WTC11 (cell line): ENCODE data around the gene NOP56. TPM values are rescaled to one million over a fixed set of nuclear protein-coding genes. Genes with fewer than 3 reads are reported as not detected.

Source experiments
- ATAC-seq: fragments of 200-7000 bp; cut with Tn5 transposase; 2 replicates; pipeline ENCODE4 v1.10.0; 2021; ENCODE audit warnings: mild to moderate bottlenecking, moderate library complexity
- Bru-seq: library from RNA; stranded (reverse); fragments of 400-500 nt; gene quantifications from one replicate; lab custom pipeline; 2021; lab: Mats Ljungman, UMichigan
- CTCF ChIA-PET: fragments of 300-600 bp; sonication (Branson Sonifier 250); formaldehyde crosslinking; loops from one replicate; lab custom pipeline; 2021; ENCODE audit warnings: antibody characterized with exemption; lab: Charles Lee
- POLR2A ChIA-PET: fragments of 350-600 bp; sonication (Branson Sonifier 250); formaldehyde crosslinking; loops from one replicate; lab custom pipeline; 2021; ENCODE audit warnings: antibody characterized with exemption; lab: Charles Lee
- DNase-seq: peaks from one replicate; pipeline ENCODE4 v3.0.0; 2021; ENCODE audit warnings: low spot score
- H3K27ac Mint-ChIP-seq: 2 replicates; pipeline ENCODE4 v1.8.0; 2021; ENCODE audit warnings: mixed read lengths
- H3K27me3 Mint-ChIP-seq: 2 replicates; pipeline ENCODE4 v1.8.0; 2021; ENCODE audit warnings: low read depth, mild to moderate bottlenecking, moderate library complexity, mixed read lengths
- H3K36me3 Mint-ChIP-seq: 2 replicates; pipeline ENCODE4 v1.8.0; 2021; ENCODE audit warnings: mixed read lengths
- H3K4me1 Mint-ChIP-seq: 2 replicates; pipeline ENCODE4 v1.8.0; 2022; ENCODE audit warnings: mixed read lengths
- H3K4me3 Mint-ChIP-seq: 2 replicates; pipeline ENCODE4 v1.8.0; 2021; ENCODE audit warnings: mild to moderate bottlenecking, moderate library complexity, mixed read lengths
- H3K9me3 Mint-ChIP-seq: 2 replicates; pipeline ENCODE4 v1.8.0; 2021; ENCODE audit warnings: mixed read lengths
- CREM ChIP-seq: sonication (generic); formaldehyde crosslinking; IDR thresholded peaks from 2 replicates; pipeline ENCODE4 v1.8.1; 2022; ENCODE audit warnings: mild to moderate bottlenecking, missing genetic modification reagents, moderate library complexity
- E2F5 ChIP-seq: sonication (generic); formaldehyde crosslinking; IDR thresholded peaks from 2 replicates; pipeline ENCODE4 v1.8.1; 2022; ENCODE audit warnings: mild to moderate bottlenecking, moderate library complexity, missing genetic modification reagents
- ELF4 ChIP-seq: sonication (generic); formaldehyde crosslinking; IDR thresholded peaks from 2 replicates; pipeline ENCODE4 v1.8.1; 2022; ENCODE audit warnings: low read depth, mild to moderate bottlenecking, moderate library complexity, missing genetic modification reagents
- FOXK1 ChIP-seq: sonication (generic); formaldehyde crosslinking; IDR thresholded peaks from 2 replicates; pipeline ENCODE4 v1.8.0; 2022; ENCODE audit warnings: mild to moderate bottlenecking, moderate library complexity, missing genetic modification reagents
- JAZF1 ChIP-seq: fragments of 250-450 bp; sonication (Bioruptor Pico); IDR thresholded peaks from 2 replicates; pipeline ENCODE4 v1.9.0; 2021; ENCODE audit warnings: moderate library complexity, mild to moderate bottlenecking, inconsistent platforms
- KAT7 ChIP-seq: sonication (generic); formaldehyde crosslinking; IDR thresholded peaks from 2 replicates; pipeline ENCODE4 v1.8.1; 2023; ENCODE audit warnings: missing genetic modification reagents, mild to moderate bottlenecking, borderline replicate concordance
- NR3C1 ChIP-seq: sonication (generic); formaldehyde crosslinking; conservative IDR thresholded peaks from 2 replicates; pipeline ENCODE4 v1.8.1; 2023; ENCODE audit warnings: low read depth, mild to moderate bottlenecking, missing genetic modification reagents
- PRRX2 ChIP-seq: fragments of 250-450 bp; sonication (Bioruptor Pico); IDR thresholded peaks from 2 replicates; pipeline ENCODE4 v1.8.0; 2021; ENCODE audit warnings: mild to moderate bottlenecking
- RELA ChIP-seq: sonication (generic); formaldehyde crosslinking; IDR thresholded peaks from 2 replicates; pipeline ENCODE4 v1.8.1; 2022; ENCODE audit warnings: missing genetic modification reagents, mild to moderate bottlenecking, borderline replicate concordance
- SMAD3 ChIP-seq: sonication (generic); formaldehyde crosslinking; IDR thresholded peaks from 2 replicates; pipeline ENCODE4 v1.8.0; 2022; ENCODE audit warnings: missing genetic modification reagents, mild to moderate bottlenecking, borderline replicate concordance
- STAT6 ChIP-seq: sonication (generic); formaldehyde crosslinking; conservative IDR thresholded peaks from 2 replicates; pipeline ENCODE4 v1.8.1; 2023; ENCODE audit warnings: mild to moderate bottlenecking, low read depth, missing genetic modification reagents, moderate library complexity
- TCF7 ChIP-seq: sonication (generic); formaldehyde crosslinking; IDR thresholded peaks from 2 replicates; pipeline ENCODE4 v1.8.0; 2022; ENCODE audit warnings: mild to moderate bottlenecking, low read depth, missing genetic modification reagents, moderate library complexity
- TEAD4 ChIP-seq: sonication (generic); formaldehyde crosslinking; IDR thresholded peaks from 2 replicates; pipeline ENCODE4 v1.8.0; 2022; ENCODE audit warnings: mild to moderate bottlenecking, missing genetic modification reagents
- ZNF232 ChIP-seq: sonication (generic); formaldehyde crosslinking; IDR thresholded peaks from 2 replicates; pipeline ENCODE4 v1.8.0; 2022; ENCODE audit warnings: mild to moderate bottlenecking, missing genetic modification reagents
- ZNF416 ChIP-seq: fragments of 250-450 bp; sonication (Bioruptor Pico); IDR thresholded peaks from 2 replicates; pipeline ENCODE4 v1.9.0; 2021; ENCODE audit warnings: mild to moderate bottlenecking, inconsistent platforms
- ZNF512 ChIP-seq: sonication (generic); formaldehyde crosslinking; IDR thresholded peaks from 2 replicates; pipeline ENCODE4 v1.8.1; 2022; ENCODE audit warnings: missing genetic modification reagents, borderline replicate concordance
- long read RNA-seq, 3 experiments: library from RNA in 1 of 3; library from capped mRNA in 1 of 3; library from polyadenylated mRNA in 1 of 3; unstranded in 2 of 3; stranded (forward) in 1 of 3; transcript quantifications; one replicate each; pipeline ENCODE4 v2.0.0, GENCODE V29; 2021
- total RNA-seq: library from RNA; stranded (reverse); gene quantifications from 3 replicates; pipeline ENCODE4 v1.2.3, GENCODE V29; 2021
- TF ChIP-seq, protein P1 (sequence below): fragments of 250-450 bp; sonication (Bioruptor Pico); IDR thresholded peaks from 2 replicates; pipeline ENCODE4 v1.9.0; 2021; ENCODE audit warnings: mild to moderate bottlenecking
- TF ChIP-seq, protein P2 (sequence below): sonication (generic); formaldehyde crosslinking; IDR thresholded peaks from 2 replicates; pipeline ENCODE4 v1.8.0; 2022; ENCODE audit warnings: mild to moderate bottlenecking, missing genetic modification reagents
- TF ChIP-seq, protein P3 (sequence below): sonication (generic); formaldehyde crosslinking; IDR thresholded peaks from 2 replicates; pipeline ENCODE4 v1.8.0; 2022; ENCODE audit warnings: mild to moderate bottlenecking, missing genetic modification reagents
- TF ChIP-seq, protein P4 (sequence below): sonication (generic); formaldehyde crosslinking; conservative IDR thresholded peaks from 2 replicates; pipeline ENCODE4 v1.8.1; 2022; ENCODE audit warnings: mild to moderate bottlenecking, missing genetic modification reagents

NOP56 gene, protein sequence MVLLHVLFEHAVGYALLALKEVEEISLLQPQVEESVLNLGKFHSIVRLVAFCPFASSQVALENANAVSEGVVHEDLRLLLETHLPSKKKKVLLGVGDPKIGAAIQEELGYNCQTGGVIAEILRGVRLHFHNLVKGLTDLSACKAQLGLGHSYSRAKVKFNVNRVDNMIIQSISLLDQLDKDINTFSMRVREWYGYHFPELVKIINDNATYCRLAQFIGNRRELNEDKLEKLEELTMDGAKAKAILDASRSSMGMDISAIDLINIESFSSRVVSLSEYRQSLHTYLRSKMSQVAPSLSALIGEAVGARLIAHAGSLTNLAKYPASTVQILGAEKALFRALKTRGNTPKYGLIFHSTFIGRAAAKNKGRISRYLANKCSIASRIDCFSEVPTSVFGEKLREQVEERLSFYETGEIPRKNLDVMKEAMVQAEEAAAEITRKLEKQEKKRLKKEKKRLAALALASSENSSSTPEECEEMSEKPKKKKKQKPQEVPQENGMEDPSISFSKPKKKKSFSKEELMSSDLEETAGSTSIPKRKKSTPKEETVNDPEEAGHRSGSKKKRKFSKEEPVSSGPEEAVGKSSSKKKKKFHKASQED
- 484 to 634 TPM (median 500 TPM) in 3 replicates for total RNA-seq
- percentile 99 among the genes with signal in this experiment for Bru-seq, nascent RNA
- long read RNA-seq, experiment 1, transcript NOP56-208 (2 exons, 735 nt) = minor isoform, 6 of 427 reads
- long read RNA-seq, experiment 1, transcript NOP56-201 (12 exons, 2,400 nt) = major isoform, 151 of 427 reads
- long read RNA-seq, experiment 1, transcript NOP56-219 (1 exons, 2,980 nt) = minor isoform, 10 of 427 reads
- long read RNA-seq, experiment 1, transcript NOP56-216 (5 exons, 1,143 nt) = minor isoform, 37 of 427 reads
- long read RNA-seq, experiment 1, partial matches to known transcripts = 84 of 427 reads
- long read RNA-seq, experiment 1, other reads (novel, unspliced or antisense) = 132 of 427 reads
- long read RNA-seq, experiment 2, transcript NOP56-216 (5 exons, 1,143 nt) = major isoform, 59 of 373 reads
- long read RNA-seq, experiment 2, transcript NOP56-205 (3 exons, 859 nt) = minor isoform, 14 of 373 reads
- long read RNA-seq, experiment 2, transcript NOP56-201 (12 exons, 2,400 nt) = minor isoform, 48 of 373 reads
- long read RNA-seq, experiment 2, transcript NOP56-219 (1 exons, 2,980 nt) = minor isoform, 24 of 373 reads
- long read RNA-seq, experiment 2, partial matches to known transcripts = 116 of 373 reads
- long read RNA-seq, experiment 2, other reads (novel, unspliced or antisense) = 104 of 373 reads
- long read RNA-seq, experiment 3, transcript NOP56-201 (12 exons, 2,400 nt) = major isoform, 145 of 271 reads
- long read RNA-seq, experiment 3, partial matches to known transcripts = 78 of 271 reads
- long read RNA-seq, experiment 3, other reads (novel, unspliced or antisense) = 39 of 271 reads

- Mint-ChIP-seq H3K4me1 (peaks cover 24% of the 10 kb centered on the region), H3K36me3 (peaks cover 43% of the 10 kb centered on the region), H3K9me3 (no peaks in the 10 kb centered on the region), H3K4me3 (peak within 1 kb of the TSS; percentile 91), H3K27ac (peak within 1 kb of the TSS; percentile 88), H3K27me3 (no peaks in the 10 kb centered on the region)
- CTCF ChIA-PET = interaction anchor here (0.7 to 3.7 kb wide), 7 partner anchors 12 to 265 kb away, joined by 3 to 30 read pairs (median 4); partner anchors contain the start of gene IDH3B
- POLR2A ChIA-PET = interaction anchor here (0.7 to 2.2 kb wide), 11 partner anchors 8 to 181 kb away, joined by 3 to 22 read pairs (median 3); partner anchors contain the start of genes IDH3B and SNRPB
- ATAC-seq (peak; percentile 80), DNase-seq (peak; percentile 91)
- TF ChIP-seq CREM (CRISPR knock-in tag) (no peak), KAT7 (CRISPR knock-in tag) (peak; percentile 73; the same call in 1 of the 2 replicates), STAT6 (CRISPR knock-in tag) (no peak), PRRX2 (no peak), SMAD3 (CRISPR knock-in tag) (no peak), E2F5 (peak; percentile 83; the same call in 1 of the 2 replicates), ZNF416 (no peak), ZNF512 (CRISPR knock-in tag) (no peak), NR3C1 (CRISPR knock-in tag) (no peak), TEAD4 (CRISPR knock-in tag) (no peak), FOXK1 (peak; percentile 61), TCF7 (no peak), ZNF232 (no peak; the same call in 1 of the 2 replicates), JAZF1 (no peak), ELF4 (0 out of 2 replicates have a peak, but pooled peaks have one; percentile 9), RELA (CRISPR knock-in tag) (peak; percentile 88; the same call in 1 of the 2 replicates)
- TF ChIP-seq, protein P1, sequence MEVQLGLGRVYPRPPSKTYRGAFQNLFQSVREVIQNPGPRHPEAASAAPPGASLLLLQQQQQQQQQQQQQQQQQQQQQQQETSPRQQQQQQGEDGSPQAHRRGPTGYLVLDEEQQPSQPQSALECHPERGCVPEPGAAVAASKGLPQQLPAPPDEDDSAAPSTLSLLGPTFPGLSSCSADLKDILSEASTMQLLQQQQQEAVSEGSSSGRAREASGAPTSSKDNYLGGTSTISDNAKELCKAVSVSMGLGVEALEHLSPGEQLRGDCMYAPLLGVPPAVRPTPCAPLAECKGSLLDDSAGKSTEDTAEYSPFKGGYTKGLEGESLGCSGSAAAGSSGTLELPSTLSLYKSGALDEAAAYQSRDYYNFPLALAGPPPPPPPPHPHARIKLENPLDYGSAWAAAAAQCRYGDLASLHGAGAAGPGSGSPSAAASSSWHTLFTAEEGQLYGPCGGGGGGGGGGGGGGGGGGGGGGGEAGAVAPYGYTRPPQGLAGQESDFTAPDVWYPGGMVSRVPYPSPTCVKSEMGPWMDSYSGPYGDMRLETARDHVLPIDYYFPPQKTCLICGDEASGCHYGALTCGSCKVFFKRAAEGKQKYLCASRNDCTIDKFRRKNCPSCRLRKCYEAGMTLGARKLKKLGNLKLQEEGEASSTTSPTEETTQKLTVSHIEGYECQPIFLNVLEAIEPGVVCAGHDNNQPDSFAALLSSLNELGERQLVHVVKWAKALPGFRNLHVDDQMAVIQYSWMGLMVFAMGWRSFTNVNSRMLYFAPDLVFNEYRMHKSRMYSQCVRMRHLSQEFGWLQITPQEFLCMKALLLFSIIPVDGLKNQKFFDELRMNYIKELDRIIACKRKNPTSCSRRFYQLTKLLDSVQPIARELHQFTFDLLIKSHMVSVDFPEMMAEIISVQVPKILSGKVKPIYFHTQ (CRISPR knock-in tag) = no peak
- TF ChIP-seq, protein P2, sequence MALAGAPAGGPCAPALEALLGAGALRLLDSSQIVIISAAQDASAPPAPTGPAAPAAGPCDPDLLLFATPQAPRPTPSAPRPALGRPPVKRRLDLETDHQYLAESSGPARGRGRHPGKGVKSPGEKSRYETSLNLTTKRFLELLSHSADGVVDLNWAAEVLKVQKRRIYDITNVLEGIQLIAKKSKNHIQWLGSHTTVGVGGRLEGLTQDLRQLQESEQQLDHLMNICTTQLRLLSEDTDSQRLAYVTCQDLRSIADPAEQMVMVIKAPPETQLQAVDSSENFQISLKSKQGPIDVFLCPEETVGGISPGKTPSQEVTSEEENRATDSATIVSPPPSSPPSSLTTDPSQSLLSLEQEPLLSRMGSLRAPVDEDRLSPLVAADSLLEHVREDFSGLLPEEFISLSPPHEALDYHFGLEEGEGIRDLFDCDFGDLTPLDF (CRISPR knock-in tag) = no peak
- TF ChIP-seq, protein P3, sequence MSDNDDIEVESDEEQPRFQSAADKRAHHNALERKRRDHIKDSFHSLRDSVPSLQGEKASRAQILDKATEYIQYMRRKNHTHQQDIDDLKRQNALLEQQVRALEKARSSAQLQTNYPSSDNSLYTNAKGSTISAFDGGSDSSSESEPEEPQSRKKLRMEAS (CRISPR knock-in tag) = no peak; the same call in 1 of the 2 replicates
- TF ChIP-seq, protein P4, sequence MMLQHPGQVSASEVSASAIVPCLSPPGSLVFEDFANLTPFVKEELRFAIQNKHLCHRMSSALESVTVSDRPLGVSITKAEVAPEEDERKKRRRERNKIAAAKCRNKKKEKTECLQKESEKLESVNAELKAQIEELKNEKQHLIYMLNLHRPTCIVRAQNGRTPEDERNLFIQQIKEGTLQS (CRISPR knock-in tag) = no peak
Measured at GRCh38 chr20:2651772-2652723, at the start of gene NOP56. TSS of gene NOP56 (plus strand) at chr20:2652632. CDS start at chr20:2652661, 29 bp downstream.
